Activated naive CD4-positive, alpha-beta T cell (primary cell): ENCODE results near the gene LRRC36.

Experiments used
- DNase-seq, 4 experiments: peaks; one replicate each; lab custom pipeline; 2025; lab: John Stamatoyannopoulos, UW

LRRC36 gene

DNA sequence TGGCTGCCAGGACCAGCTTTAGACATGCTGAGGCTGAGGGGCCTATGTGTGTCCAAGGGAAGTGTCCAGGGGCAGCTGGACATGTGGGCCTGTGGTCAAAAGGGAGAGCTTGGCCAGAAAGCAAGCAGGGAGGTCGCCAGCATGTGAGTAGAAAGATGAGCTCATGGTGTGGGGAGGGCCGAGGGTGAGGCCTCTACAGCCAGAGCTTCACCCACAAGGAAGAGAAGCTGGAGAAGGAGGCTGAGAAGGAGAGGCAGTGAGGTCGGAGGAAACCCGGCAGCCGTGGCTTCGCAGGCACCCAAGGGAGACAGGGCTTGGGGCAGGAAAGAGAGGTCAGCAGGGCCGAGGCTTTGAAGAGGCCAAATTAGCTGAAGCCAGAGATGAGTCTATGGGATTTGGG lies 100.3 kb downstream of the LRRC36 start:
- no peak for DNase-seq

- peak in 3 of 4 experiments; percentile 11 to 37 (median 25) for DNase-seq
Observed at GRCh38 chr16:67428146-67428731, 101.6 kb downstream of the LRRC36 start.

DNA sequence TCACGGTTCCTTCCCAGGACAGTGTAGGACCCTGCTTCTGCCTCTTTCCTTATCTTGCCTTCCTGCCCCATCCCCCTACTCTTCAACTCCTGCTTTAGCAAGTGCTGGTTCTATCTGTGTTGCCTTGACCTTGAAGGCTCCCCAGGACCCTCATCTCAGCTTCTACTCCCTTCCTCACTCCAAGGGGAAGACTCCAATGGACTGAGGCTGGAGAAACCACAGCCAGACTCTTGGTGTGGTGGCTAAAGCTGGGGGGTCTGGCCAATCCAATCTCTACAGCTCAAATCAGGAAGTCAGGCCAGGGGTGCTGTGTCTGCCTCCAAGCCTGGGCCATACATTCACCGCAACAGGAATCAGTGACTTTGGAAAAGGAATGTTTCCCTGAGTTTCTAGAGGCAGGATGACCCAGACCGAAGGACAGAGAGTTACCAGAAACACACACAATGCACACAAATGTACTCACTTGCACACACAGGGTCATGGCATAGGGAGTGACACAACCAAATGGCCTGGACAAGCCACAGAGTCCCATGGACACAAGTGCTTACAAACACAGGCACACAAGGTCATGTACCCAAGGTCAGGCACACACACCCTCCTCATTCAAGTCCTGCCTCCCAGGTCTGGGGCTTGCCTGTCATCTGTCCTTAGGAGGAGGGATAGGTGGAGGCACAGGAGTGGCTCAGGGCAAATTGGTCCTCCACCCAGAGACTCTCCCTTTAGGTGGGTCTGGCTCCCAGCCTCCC lies 102.6 kb downstream of the LRRC36 start:
- DNase-seq: no peak

DNA sequence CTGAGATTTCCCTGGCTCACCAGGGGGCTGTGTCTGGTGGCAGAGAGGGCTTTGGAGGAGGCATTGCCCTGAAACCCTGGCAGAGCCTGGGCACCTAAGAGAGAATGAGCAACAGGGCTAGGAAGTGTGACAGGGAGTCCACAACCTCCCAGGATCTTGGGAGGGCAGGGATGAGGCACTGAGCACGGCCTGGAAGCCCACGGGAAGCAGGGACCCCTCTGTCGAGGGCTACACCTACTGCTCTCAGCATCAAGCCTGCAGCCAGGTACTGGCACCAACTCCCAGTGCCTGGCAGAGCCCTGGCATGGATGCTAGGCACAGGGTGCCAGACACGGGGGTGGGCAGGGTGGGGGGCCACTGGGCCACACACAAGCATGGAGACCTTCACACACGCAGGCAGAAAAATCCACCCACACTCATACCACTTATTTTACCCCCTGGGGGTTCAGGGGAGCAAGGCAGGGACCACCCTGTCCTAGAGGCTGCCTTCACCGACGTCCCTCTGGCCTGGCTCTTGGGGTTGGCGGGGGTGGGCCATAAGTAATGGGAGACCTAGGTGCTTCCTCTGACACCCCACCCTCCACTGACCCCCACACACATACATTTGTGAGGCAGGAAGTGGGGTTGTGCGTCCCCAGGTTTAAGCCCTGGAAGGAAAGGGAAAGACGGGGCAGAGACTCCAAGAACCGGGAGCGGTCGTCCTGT lies 103.3 kb downstream of the LRRC36 start:
- DNase-seq: no peak

- peak in 1 of 4 experiments; percentile 10 for DNase-seq
Observed at GRCh38 chr16:67430504-67430976, 103.9 kb downstream of the LRRC36 start.

DNA sequence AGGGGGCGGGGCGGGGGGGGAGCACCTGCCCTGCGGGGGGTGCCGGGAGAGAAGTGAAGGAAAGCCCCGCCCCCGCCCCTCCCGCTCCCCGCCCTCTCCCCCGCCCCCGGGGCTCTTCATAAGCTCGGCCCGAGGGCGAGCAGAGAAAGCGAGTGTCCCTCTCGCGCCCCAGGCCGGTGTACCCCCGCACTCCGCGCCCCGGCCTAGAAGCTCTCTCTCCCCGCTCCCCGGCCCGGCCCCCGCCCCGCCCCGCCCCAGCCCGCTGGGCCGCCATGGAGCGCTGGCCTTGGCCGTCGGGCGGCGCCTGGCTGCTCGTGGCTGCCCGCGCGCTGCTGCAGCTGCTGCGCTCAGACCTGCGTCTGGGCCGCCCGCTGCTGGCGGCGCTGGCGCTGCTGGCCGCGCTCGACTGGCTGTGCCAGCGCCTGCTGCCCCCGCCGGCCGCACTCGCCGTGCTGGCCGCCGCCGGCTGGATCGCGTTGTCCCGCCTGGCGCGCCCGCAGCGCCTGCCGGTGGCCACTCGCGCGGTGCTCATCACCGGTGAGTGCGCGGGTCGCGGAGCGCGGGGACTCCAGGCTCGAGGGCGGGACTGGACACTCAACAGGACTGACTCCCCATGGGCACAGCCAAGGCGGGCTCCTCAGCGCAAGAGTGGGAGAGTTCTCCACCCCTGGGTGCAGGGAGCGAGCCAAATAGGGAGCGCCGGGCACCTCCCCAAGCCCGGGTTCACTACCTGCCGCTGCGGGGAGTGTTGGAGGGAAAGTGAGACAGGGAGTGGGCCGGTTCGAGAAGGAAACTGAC lies 104.6 kb downstream of the LRRC36 start, which contains the start of gene HSD11B2:
Gene HSD11B2 (plus strand): TSS at position 145 of the 798 bp plus-strand sequence. CDS start 128 bp downstream, at position 273.
- DNase-seq: peak in 1 of 4 experiments; percentile 12

- DNase-seq: no peak
Observed at GRCh38 chr16:67431775-67432505, 105.3 kb downstream of the LRRC36 start.

GRCh38 chr16:67432506-67432890 lies 105.9 kb downstream of the LRRC36 start:
- DNase-seq: no peak

DNA sequence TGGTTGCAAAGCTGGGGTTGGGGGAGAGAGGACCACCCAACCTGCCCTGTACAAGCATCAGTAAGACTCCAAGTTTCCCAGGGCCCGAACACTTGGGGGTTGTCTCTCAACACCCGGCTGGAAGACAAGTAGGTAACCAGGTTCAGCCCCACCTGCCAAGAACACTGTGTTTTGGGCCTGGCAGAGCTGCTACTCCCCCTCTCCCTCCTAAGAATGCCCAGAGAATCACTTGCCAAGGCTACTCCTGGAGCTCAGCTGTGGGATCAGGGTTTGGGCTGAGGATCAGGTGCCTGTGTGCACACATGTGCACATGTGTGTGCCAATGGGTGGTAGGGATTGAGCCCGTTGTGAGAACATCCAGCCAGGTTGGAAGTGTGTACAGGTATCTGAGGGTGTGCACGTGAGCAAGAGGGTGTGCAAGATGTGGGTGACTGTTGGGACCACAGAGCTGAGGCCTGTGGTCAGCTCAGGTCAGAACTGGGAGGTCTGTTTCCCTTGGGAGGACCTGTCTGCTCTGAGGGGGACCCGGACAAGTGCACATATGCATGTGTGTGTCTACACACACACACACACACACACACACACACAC lies 106.6 kb downstream of the LRRC36 start:
- DNase-seq: no peak
